AG09309 (cell line): Measurements from ENCODE around the gene MICAL3.
"Not testable (repeated sequence)": the region's sequence is repeated elsewhere in the genome, so short reads cannot be mapped to it uniquely, and the experiment has no call there.

ENCODE experiments used
- DNase-seq: peaks from one replicate; pipeline ENCODE4 v3.0.0-alpha.2; 2010; ENCODE audit warnings: low read depth
- H3K4me3 ChIP-seq: 2 replicates; pipeline ENCODE4 v1.5.1; 2011; ENCODE audit warnings: mild to moderate bottlenecking, low read depth, low read length, moderate library complexity; ENCODE audit not compliant: control insufficient read depth
- TF ChIP-seq, protein P1 (sequence below): IDR thresholded peaks from 2 replicates; pipeline ENCODE4 v1.5.1; 2011; ENCODE audit warnings: mild to moderate bottlenecking, low read depth, low read length, inconsistent platforms; ENCODE audit not compliant: insufficient read depth, control insufficient read depth; ENCODE audit errors: missing control alignments

MICAL3 gene

GRCh38 chr22:18044548-18045271 is 20.3 kb upstream of the MICAL3 start:
- TF ChIP-seq, protein P1, sequence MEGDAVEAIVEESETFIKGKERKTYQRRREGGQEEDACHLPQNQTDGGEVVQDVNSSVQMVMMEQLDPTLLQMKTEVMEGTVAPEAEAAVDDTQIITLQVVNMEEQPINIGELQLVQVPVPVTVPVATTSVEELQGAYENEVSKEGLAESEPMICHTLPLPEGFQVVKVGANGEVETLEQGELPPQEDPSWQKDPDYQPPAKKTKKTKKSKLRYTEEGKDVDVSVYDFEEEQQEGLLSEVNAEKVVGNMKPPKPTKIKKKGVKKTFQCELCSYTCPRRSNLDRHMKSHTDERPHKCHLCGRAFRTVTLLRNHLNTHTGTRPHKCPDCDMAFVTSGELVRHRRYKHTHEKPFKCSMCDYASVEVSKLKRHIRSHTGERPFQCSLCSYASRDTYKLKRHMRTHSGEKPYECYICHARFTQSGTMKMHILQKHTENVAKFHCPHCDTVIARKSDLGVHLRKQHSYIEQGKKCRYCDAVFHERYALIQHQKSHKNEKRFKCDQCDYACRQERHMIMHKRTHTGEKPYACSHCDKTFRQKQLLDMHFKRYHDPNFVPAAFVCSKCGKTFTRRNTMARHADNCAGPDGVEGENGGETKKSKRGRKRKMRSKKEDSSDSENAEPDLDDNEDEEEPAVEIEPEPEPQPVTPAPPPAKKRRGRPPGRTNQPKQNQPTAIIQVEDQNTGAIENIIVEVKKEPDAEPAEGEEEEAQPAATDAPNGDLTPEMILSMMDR: no peak
- H3K4me3 ChIP-seq: no peak overlapping the region
- no peak for DNase-seq

DNA sequence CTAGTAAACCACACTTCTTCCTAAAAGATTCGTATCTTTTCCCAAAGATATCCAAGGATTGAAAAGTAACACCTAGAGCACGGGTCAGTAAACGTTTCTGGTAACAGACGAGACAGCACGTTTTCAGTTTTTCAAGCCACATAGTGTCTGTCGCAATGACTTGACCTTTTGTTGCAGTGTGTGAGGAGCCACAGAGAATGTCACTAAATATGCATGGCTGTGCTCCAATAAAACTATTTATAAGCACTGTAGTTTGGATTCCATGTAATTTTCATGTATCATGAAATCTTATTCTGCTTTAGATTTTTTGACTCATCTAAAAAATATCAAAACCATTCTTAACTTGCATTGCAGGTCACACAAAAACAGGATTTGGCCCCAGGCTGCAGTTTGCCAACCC is 18.3 kb upstream of the MICAL3 start:
- no peak overlapping the region for H3K4me3 ChIP-seq
- TF ChIP-seq, protein P1: no peak
- DNase-seq: no peak

DNA sequence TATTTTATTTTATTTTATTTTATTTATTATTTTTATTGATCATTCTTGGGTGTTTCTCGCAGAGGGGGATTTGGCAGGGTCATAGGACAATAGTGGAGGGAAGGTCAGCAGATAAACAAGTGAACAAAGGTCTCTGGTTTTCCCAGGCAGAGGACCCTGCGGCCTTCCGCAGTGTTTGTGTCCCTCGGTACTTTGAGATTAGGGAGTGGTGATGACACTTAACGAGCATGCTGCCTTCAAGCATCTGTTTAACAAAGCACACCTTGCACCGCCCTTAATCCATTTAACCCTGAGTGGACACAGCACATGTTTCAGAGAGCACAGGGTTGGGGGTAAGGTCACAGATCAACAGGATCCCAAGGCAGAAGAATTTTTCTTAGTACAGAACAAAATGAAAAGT is 16.5 kb upstream of the MICAL3 start:
- not testable (repeated sequence) for H3K4me3 ChIP-seq

GRCh38 chr22:18035751-18036150 is 11.4 kb upstream of the MICAL3 start:
- TF ChIP-seq, protein P1: no peak
- DNase-seq: no peak
- no peak overlapping the region for H3K4me3 ChIP-seq

More for the DNA sequence above, 16.5 kb upstream of the MICAL3 start:
- not testable (repeated sequence) for DNase-seq

- H3K4me3 ChIP-seq: no peak overlapping the region
- DNase-seq: no peak
- TF ChIP-seq, protein P1: no peak
Observed at GRCh38 chr22:18034076-18034475, 9.7 kb upstream of the MICAL3 start.

DNA sequence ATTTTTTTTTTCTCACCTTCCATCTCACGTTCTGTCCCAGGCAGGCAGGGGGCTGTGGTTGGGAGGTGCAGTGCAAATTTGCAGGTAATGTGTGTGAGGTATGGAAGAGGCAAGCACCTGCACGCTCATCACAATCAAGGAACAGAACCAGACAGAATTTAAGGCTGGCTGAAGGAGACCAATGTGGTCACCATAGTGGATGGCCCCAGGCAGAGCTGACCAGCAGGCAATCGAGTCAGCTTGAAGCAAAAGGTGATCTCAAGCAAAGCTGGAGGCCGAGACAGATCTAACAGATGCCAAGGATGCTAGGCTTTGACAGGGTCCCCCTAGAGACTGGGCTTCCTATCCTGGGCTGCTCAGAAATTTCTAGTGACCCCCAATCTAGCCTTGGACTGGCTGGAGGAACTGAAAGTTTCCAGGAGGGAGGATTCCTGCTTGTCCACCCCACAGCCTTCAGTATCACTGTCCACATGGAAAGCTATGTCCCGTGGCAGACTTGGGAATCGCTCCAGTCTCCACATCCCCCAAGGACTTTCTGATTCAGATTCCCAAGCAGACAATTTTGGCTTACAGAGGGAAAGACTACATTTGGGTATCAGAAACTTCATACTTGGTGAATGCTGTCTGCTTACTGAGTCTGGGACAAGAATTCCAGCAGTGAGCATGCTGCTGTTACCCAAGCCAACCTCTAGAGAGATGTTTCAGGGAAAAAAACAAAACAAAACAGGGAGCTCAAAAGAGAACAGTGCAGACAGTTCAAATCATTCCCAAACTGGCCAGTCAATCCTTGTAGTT is 9.0 kb upstream of the MICAL3 start:
- no peak overlapping the region for H3K4me3 ChIP-seq
- TF ChIP-seq, protein P1: peak; percentile 21
- DNase-seq: no peak

DNA sequence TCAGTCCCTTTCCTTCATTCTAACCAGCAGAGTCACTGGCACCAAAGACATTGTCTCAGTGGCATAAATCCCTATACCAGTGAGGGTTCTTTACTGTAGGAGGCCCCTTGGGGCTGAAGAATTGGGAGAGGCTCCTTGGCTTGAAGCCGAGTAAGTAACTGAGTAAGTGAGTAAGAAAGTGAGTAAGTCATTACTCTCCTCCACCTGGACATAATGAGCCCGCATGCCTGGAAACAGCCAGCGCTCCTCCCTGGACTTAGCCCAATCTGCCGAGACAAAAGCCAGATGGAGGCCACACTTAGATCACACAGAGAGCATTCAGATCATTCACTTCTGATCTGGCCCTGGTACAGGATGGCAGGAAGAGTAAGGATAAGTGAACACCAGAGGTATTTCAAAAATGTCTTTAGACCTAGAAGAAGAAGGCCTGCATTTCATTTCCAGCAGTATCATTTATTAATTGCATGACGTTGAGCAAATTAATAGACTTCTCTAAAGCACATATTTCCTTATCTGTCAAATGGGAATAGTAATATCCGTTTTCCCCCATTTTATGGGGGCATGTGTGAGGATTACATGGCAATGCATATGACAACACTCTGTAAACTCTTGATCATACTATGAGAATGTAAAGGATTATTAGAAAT is 8.2 kb upstream of the MICAL3 start:
- no peak for DNase-seq
- TF ChIP-seq, protein P1: no peak
- H3K4me3 ChIP-seq: no peak overlapping the region
